Measurements from ENCODE around the gene SLC9C1. TPM values are rescaled to one million over a fixed set of nuclear protein-coding genes. Genes with fewer than 3 reads are reported as not detected.
"Not testable (repeated sequence)": the region's sequence is repeated elsewhere in the genome, so short reads cannot be mapped to it uniquely, and the experiment has no call there.

SLC9C1 gene
- total and polyA plus RNA-seq, 2 donors (not counting 1 experiment from before 2014, with no cell fraction given): under 0.01 TPM; not detected in 1

GRCh38 chr3:112199622-112200316 is 94.2 kb downstream of the SLC9C1 start:
- TF ChIP-seq EZH2 (IDR thresholded peaks at IDR 0.05; ENCODE audit: low read length, missing control alignments): no peak
- no peak for TF ChIP-seq CTCF (conservative IDR thresholded peaks at IDR 0.05 in 1 of 2, IDR thresholded peaks at IDR 0.05 in 1 of 2; ENCODE audit: low read depth in 1 of 2, low read length in 2 of 2)
- H3K4me3 ChIP-seq (replicated peaks in 1 of 4; ENCODE audit: control extremely low read depth in 1 of 4, insufficient read depth in 1 of 4, low read depth in 3 of 4, low read length in 4 of 4): no peak overlapping the region
- H3K36me3 ChIP-seq (ENCODE audit: control insufficient read depth, insufficient read depth, low read length): no peaks in the 10 kb centered on the region
- peak in 1 of 2 donors; percentile 71 for DNase-seq (ENCODE audit: low read depth in 2 of 2)
- H3K4me2 ChIP-seq (ENCODE audit: extremely low read depth, insufficient read depth, low read length): no peak overlapping the region
- no peak overlapping the region for H3K27ac ChIP-seq (ENCODE audit: insufficient read depth, low read length)
- no peak overlapping the region for H2AFZ ChIP-seq (ENCODE audit: low read length)
- no peaks in the 10 kb centered on the region for H3K79me2 ChIP-seq (ENCODE audit: control insufficient read depth, insufficient read depth, low read length)
- no peaks in the 10 kb centered on the region for H3K9me3 ChIP-seq (ENCODE audit: control insufficient read depth, insufficient read depth, low read depth, low read length)
- no peaks in the 10 kb centered on the region for H3K4me1 ChIP-seq (ENCODE audit: control insufficient read depth, extremely low read depth, insufficient read depth, low read length)
- H3K9ac ChIP-seq (ENCODE audit: insufficient read depth, low read length): no peak overlapping the region
- no peaks in the 10 kb centered on the region for H3K27me3 ChIP-seq (ENCODE audit: control insufficient read depth, insufficient read depth, low read length)
- no peaks in the 10 kb centered on the region for H4K20me1 ChIP-seq (ENCODE audit: control insufficient read depth, extremely low read depth, insufficient read depth, low read length)

- no peaks in the 10 kb centered on the region for H3K79me2 ChIP-seq (ENCODE audit: control insufficient read depth, insufficient read depth, low read length)
- H3K36me3 ChIP-seq (ENCODE audit: control insufficient read depth, insufficient read depth, low read length): no peaks in the 10 kb centered on the region
Observed at GRCh38 chr3:112197131-112197530, 96.9 kb downstream of the SLC9C1 start.

GRCh38 chr3:112187300-112187699 is 106.7 kb downstream of the SLC9C1 start:
- Histone ChIP-seq H3K9me3 (ENCODE audit: control insufficient read depth, insufficient read depth, low read depth, low read length) (no peaks in the 10 kb centered on the region), H3K36me3 (ENCODE audit: control insufficient read depth, insufficient read depth, low read length) (no peaks in the 10 kb centered on the region), H3K27me3 (ENCODE audit: control insufficient read depth, insufficient read depth, low read length) (no peaks in the 10 kb centered on the region), H4K20me1 (ENCODE audit: control insufficient read depth, extremely low read depth, insufficient read depth, low read length) (no peaks in the 10 kb centered on the region), H3K79me2 (ENCODE audit: control insufficient read depth, insufficient read depth, low read length) (no peaks in the 10 kb centered on the region), H3K4me3 (replicated peaks in 1 of 4; ENCODE audit: control extremely low read depth in 1 of 4, insufficient read depth in 1 of 4, low read depth in 3 of 4, low read length in 4 of 4) (no peak overlapping the region), H3K9ac (ENCODE audit: insufficient read depth, low read length) (no peak overlapping the region), H3K4me2 (ENCODE audit: extremely low read depth, insufficient read depth, low read length) (no peak overlapping the region), H3K27ac (ENCODE audit: insufficient read depth, low read length) (no peak overlapping the region), H3K4me1 (ENCODE audit: control insufficient read depth, extremely low read depth, insufficient read depth, low read length) (no peaks in the 10 kb centered on the region), H2AFZ (ENCODE audit: low read length) (no peak overlapping the region)
- no peak for DNase-seq (ENCODE audit: low read depth in 2 of 2)
- no peak for TF ChIP-seq EZH2 (IDR thresholded peaks at IDR 0.05; ENCODE audit: low read length, missing control alignments)
- no peak for TF ChIP-seq CTCF (conservative IDR thresholded peaks at IDR 0.05 in 1 of 2, IDR thresholded peaks at IDR 0.05 in 1 of 2; ENCODE audit: low read depth in 1 of 2, low read length in 2 of 2)

More at GRCh38 chr3:112197131-112197530, 96.9 kb downstream of the SLC9C1 start:
- Histone ChIP-seq H2AFZ (ENCODE audit: low read length) (no peak overlapping the region), H3K27me3 (ENCODE audit: control insufficient read depth, insufficient read depth, low read length) (no peaks in the 10 kb centered on the region), H3K9ac (ENCODE audit: insufficient read depth, low read length) (no peak overlapping the region), H3K27ac (ENCODE audit: insufficient read depth, low read length) (no peak overlapping the region), H3K4me3 (replicated peaks in 1 of 4; ENCODE audit: control extremely low read depth in 1 of 4, insufficient read depth in 1 of 4, low read depth in 3 of 4, low read length in 4 of 4) (no peak overlapping the region), H3K4me1 (ENCODE audit: control insufficient read depth, extremely low read depth, insufficient read depth, low read length) (no peaks in the 10 kb centered on the region), H3K4me2 (ENCODE audit: extremely low read depth, insufficient read depth, low read length) (no peak overlapping the region), H3K9me3 (ENCODE audit: control insufficient read depth, insufficient read depth, low read depth, low read length) (no peaks in the 10 kb centered on the region), H4K20me1 (ENCODE audit: control insufficient read depth, extremely low read depth, insufficient read depth, low read length) (no peaks in the 10 kb centered on the region)
- TF ChIP-seq CTCF (conservative IDR thresholded peaks at IDR 0.05 in 1 of 2, IDR thresholded peaks at IDR 0.05 in 1 of 2; ENCODE audit: low read depth in 1 of 2, low read length in 2 of 2) (no peak), EZH2 (IDR thresholded peaks at IDR 0.05; ENCODE audit: low read length, missing control alignments) (no peak)
- no peak for DNase-seq (ENCODE audit: low read depth in 2 of 2)

GRCh38 chr3:112185423-112186035 is 108.5 kb downstream of the SLC9C1 start:
- not testable (repeated sequence) for H3K9ac ChIP-seq (ENCODE audit: insufficient read depth, low read length); H3K79me2 ChIP-seq (ENCODE audit: control insufficient read depth, insufficient read depth, low read length); H3K27ac ChIP-seq (ENCODE audit: insufficient read depth, low read length); H3K36me3 ChIP-seq (ENCODE audit: control insufficient read depth, insufficient read depth, low read length); H3K4me2 ChIP-seq (ENCODE audit: extremely low read depth, insufficient read depth, low read length); H4K20me1 ChIP-seq (ENCODE audit: control insufficient read depth, extremely low read depth, insufficient read depth, low read length); H2AFZ ChIP-seq (ENCODE audit: low read length); H3K4me1 ChIP-seq (ENCODE audit: control insufficient read depth, extremely low read depth, insufficient read depth, low read length); H3K9me3 ChIP-seq (ENCODE audit: control insufficient read depth, insufficient read depth, low read depth, low read length); H3K27me3 ChIP-seq (ENCODE audit: control insufficient read depth, insufficient read depth, low read length)
- H3K4me3 ChIP-seq (replicated peaks in 1 of 4; ENCODE audit: control extremely low read depth in 1 of 4, insufficient read depth in 1 of 4, low read depth in 3 of 4, low read length in 4 of 4): peak overlapping the region in 1 of 4 experiments; percentile 33
- DNase-seq (ENCODE audit: low read depth in 2 of 2): peak in 1 of 2 donors; percentile 6
